Esophagus muscularis mucosa (tissue), 4 donors: ENCODE data around the gene C16orf90. TPM values are rescaled to one million over a fixed set of nuclear protein-coding genes. Genes with fewer than 3 reads are reported as not detected.

Experiments used
- DNase-seq: peaks from one replicate; pipeline ENCODE4 v3.0.0-alpha.2; 2017; ENCODE audit errors: extremely low spot score
- H3K27ac ChIP-seq, 4 donors: fragments of 200-600 bp; sonication (generic); replicated peaks in 1 of 4; 1 replicate in 3 of 4; 2 replicates in 1 of 4; pipeline ENCODE4 v1.5.1; 2016 to 2019; ENCODE audit warnings: mild to moderate bottlenecking in 1 of 4
- H3K27me3 ChIP-seq, 4 donors: fragments of 200-600 bp; sonication (generic); one replicate each; pipeline versions ENCODE4 v1.5.1 to v1.6.0; 2016 to 2019
- H3K36me3 ChIP-seq, 4 donors: fragments of 200-600 bp; sonication (generic); one replicate each; pipeline ENCODE4 v1.5.1; 2016 to 2019
- H3K4me1 ChIP-seq, 4 donors: fragments of 200-600 bp; sonication (generic); one replicate each; pipeline ENCODE4 v1.5.1; 2016 to 2019
- H3K4me3 ChIP-seq, 4 donors: fragments of 200-600 bp; sonication (generic); 1 replicate in 2 of 4; 2 replicates in 2 of 4; pipeline ENCODE4 v1.5.1; 2016 to 2019; ENCODE audit warnings: mild to moderate bottlenecking in 4 of 4, moderate library complexity in 1 of 4
- H3K9me3 ChIP-seq, 4 donors: fragments of 200-600 bp; sonication (generic); 1 replicate in 3 of 4; 2 replicates in 1 of 4; pipeline ENCODE4 v1.5.1; 2016 to 2019
- CTCF ChIP-seq, 3 experiments: fragments of 200-600 bp in 2 of 3; fragments of 450-650 bp in 1 of 3; sonication (generic) in 2 of 3; IDR thresholded peaks; one replicate each; pipeline ENCODE4 v1.5.1; 2017 to 2019; ENCODE audit warnings: antibody characterized with exemption in 3 of 3, mild to moderate bottlenecking in 2 of 3, moderate library complexity in 1 of 3
- EP300 ChIP-seq: sonication (generic); formaldehyde crosslinking; IDR thresholded peaks from one replicate; pipeline ENCODE4 v1.6.1; 2017; ENCODE audit warnings: antibody characterized with exemption
- POLR2A ChIP-seq: fragments of 450-650 bp; IDR thresholded peaks from one replicate; pipeline ENCODE4 v1.6.1; 2017; ENCODE audit warnings: antibody characterized with exemption, moderate library complexity, mild to moderate bottlenecking, low read depth
- POLR2AphosphoS5 ChIP-seq, 2 donors: sonication (generic); formaldehyde crosslinking; IDR thresholded peaks; one replicate each; pipeline ENCODE4 v1.6.1; 2017; ENCODE audit warnings: antibody characterized with exemption in 2 of 2
- WGBS: methylation state at CpG from one replicate; pipeline ENCODE4 v1.1.5; 2018; 5-methylcytosine and 5-hydroxymethylcytosine counted together
- intact Hi-C: fragments of 100-400 bp; cut with DNase I; formaldehyde crosslinking; loops from one replicate; pipeline ENCODE4 v1.15.1; 2023
- total RNA-seq, 4 donors: library from RNA; depleted of rRNA; stranded (reverse); fragments of >200 nt; gene quantifications; one replicate each; pipeline versions ENCODE4 v1.1.0 to v1.2.1, GENCODE V29; 2016

Gene C16orf90
- total RNA-seq, 4 donors from 2014 or later = not detected

DNA sequence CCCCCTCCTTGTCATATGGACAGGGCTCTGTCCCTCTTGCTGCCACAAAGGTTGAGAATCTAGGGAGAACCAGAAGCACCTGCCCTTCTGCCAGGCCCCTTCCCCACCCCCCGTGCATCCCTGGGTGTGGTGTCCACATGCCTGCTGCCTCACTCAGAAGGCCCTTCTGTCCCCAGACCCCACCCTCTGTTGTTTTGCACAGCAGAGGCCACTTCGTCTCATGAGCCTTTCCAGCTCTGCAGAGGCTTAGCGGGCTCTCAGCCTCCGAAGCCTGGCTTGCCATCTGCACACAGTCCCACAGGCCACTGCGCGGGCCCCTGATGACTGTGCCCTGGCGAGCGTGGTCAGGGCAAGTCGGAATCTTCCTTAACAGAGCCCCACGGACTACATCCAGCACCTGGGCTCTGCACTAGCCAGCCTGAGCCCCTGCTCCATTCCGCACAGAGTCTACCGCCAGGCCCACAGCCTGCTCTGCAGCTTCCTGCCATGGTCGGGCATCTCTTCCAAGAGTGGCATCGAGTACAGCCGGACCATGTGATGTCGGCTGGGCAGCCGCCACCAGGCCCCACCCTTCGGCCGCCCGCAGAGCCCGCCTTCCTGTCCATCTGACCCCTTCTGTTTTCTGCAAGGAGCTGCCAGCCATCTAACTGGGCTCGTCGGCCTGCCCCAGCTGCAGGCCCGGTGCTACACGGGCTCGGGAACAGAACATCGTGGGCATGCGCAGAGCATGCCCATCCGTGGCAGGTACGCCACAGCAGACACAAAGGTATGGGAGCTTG is 10.8 kb downstream of the C16orf90 start:
- DNase-seq = no peak

DNA sequence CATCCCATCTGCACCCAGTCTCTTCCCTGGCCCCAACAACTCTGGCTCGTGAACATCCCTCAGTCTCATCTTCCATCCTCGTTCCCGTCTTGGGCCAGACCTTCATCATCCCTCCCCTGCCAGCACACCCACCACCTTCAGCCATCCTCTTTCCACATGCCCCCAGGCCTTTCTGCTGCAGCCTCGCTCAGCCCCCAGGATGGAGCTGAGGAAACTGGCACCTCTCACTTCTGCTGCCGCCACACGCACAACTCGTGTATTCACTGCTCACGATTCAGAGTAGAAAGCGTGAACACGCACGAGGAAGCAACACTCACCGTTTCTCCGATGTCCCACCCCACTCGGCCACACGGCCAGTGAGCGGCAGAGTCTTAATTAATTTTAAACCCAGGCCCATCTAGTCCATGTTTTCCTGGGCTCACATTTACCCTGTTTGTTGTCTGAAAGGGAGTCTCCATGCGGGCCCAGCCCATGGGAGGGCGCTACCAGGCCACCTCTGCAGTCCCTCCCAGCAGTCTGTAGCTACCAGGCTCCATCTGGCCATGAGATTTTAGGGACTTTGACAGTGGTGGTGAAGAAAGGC is 12.5 kb downstream of the C16orf90 start:
- intact Hi-C loops = no loop called here
- 94% methylated on average over 18 of the region's 18 CpGs for WGBS
- Histone ChIP-seq H3K36me3 (peaks cover 54 to 96% (median 88%) of the 10 kb centered on the region in 4 donors), H3K27me3 (no peaks in the 10 kb centered on the region), H3K9me3 (no peaks in the 10 kb centered on the region), H3K4me1 (peaks cover 0 to 3% (median 0%) of the 10 kb centered on the region in 4 donors), H3K4me3 (no peak overlapping the region), H3K27ac (no peak overlapping the region)
- TF ChIP-seq POLR2AphosphoS5 (IDR thresholded peaks at IDR 0.05) (no peak), CTCF (IDR thresholded peaks at IDR 0.05) (no peak), EP300 (no peak), POLR2A (no peak)
- DNase-seq = no peak

More for the DNA sequence above, 10.8 kb downstream of the C16orf90 start:
- no peaks in the 10 kb centered on the region for H3K9me3 ChIP-seq
- no peaks in the 10 kb centered on the region for H3K27me3 ChIP-seq
- H3K27ac ChIP-seq = no peak overlapping the region
- H3K4me3 ChIP-seq = no peak overlapping the region
- intact Hi-C loops = no loop called here
- peaks cover 0 to 3% (median 0%) of the 10 kb centered on the region in 4 donors for H3K4me1 ChIP-seq
- H3K36me3 ChIP-seq = peaks cover 53 to 87% (median 78%) of the 10 kb centered on the region in 4 donors
- no peak for TF ChIP-seq POLR2AphosphoS5 (IDR thresholded peaks at IDR 0.05)
- TF ChIP-seq POLR2A = no peak
- no peak for TF ChIP-seq CTCF (IDR thresholded peaks at IDR 0.05)
- TF ChIP-seq EP300 = no peak
- 92% methylated on average over 21 of the region's 30 CpGs for WGBS

- peaks cover 49 to 92% (median 85%) of the 10 kb centered on the region in 4 donors for H3K36me3 ChIP-seq
Measured at GRCh38 chr16:3481696-3482658, 13.3 kb downstream of the C16orf90 start.

GRCh38 chr16:3480901-3481695 is 14.2 kb downstream of the C16orf90 start:
- no peaks in the 10 kb centered on the region for H3K27me3 ChIP-seq
- intact Hi-C loops = no loop called here
- H3K4me1 ChIP-seq = peaks cover 0 to 7% (median 1%) of the 10 kb centered on the region in 4 donors
- TF ChIP-seq POLR2A (no peak), CTCF (IDR thresholded peaks at IDR 0.05) (no peak), POLR2AphosphoS5 (IDR thresholded peaks at IDR 0.05) (no peak), EP300 (no peak)
- peaks cover 47 to 88% (median 81%) of the 10 kb centered on the region in 4 donors for H3K36me3 ChIP-seq
- DNase-seq = no peak
- H3K27ac ChIP-seq = no peak overlapping the region
- 71% methylated on average over 15 of the region's 18 CpGs for WGBS
- no peak overlapping the region for H3K4me3 ChIP-seq
- no peaks in the 10 kb centered on the region for H3K9me3 ChIP-seq

More at GRCh38 chr16:3481696-3482658, 13.3 kb downstream of the C16orf90 start:
- no peak for TF ChIP-seq POLR2AphosphoS5 (IDR thresholded peaks at IDR 0.05)
- DNase-seq = no peak
- 93% methylated on average over 32 of the region's 32 CpGs for WGBS
- intact Hi-C loops = no loop called here
- Histone ChIP-seq H3K27ac (no peak overlapping the region), H3K9me3 (no peaks in the 10 kb centered on the region), H3K4me3 (no peak overlapping the region), H3K27me3 (no peaks in the 10 kb centered on the region), H3K4me1 (peaks cover 0 to 3% (median 0%) of the 10 kb centered on the region in 4 donors)
